Measurements from ENCODE around the gene SAMD5.

Gene SAMD5

DNA sequence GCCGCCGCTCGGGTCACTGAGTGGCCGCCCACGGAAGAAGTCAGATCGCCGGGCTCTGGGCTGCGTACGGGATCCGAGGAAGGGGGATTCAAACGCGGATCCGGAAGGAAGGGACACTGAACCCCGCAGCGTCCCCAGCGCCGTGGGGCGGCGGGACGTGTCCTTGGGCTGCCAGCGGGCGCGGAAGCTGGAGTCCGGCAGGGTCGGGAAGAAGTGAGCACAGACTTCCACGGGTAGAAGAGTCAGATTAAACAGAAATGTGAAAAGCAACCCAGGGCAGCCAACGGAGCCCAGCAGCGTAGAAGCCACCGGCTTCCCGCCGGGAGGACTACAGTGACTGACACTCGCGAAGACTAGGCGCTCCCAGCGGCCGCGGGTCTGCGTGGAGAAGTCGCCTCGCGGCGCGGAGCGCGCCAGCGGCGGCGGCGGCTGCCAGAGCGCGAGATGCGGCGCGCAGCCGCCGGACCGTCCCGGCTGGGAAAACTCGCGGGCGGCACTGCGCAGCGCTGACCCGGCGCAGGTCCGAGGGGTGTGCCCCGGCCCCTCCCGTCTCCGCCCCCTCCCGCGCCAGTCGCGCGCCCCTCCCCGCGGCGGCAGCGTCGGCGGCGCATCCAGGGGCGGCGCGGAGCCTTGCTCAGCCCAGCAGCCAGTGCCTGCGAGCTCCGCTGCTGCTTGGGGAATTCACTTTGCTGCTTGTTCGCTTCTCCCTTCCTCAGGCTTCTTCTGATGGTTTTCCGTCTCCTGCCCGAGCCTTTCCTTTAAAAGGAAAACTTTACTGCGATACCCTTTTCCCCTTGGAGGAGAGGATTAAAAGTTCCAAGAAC, at the start of gene SAMD5:
Gene SAMD5, plus strand, starts transcription at position 649 of the 824 bp plus-strand sequence. CDS start 239 bp downstream, outside the sequence.
- TF ChIP-seq CTCF (IDR thresholded peaks at IDR 0.05; ENCODE audit: low read depth, low read length, missing control alignments): no peak
- H3K4me3 ChIP-seq (ENCODE audit: low read depth, low read length): peak within 1 kb of the TSS; percentile 67
- no peak for DNase-seq (ENCODE audit: low read depth)
- in situ Hi-C loops (cut with HindIII; ENCODE audit: low sequenced_read_pairs): loop anchor here (25.0 kb wide), 1 partner anchor 654 kb away; no protein-coding TSS in a partner anchor

- no peak for TF ChIP-seq CTCF (IDR thresholded peaks at IDR 0.05; ENCODE audit: low read depth, low read length, missing control alignments)
- H3K4me3 ChIP-seq (ENCODE audit: low read depth, low read length): no peak overlapping the region
- in situ Hi-C loops (cut with HindIII; ENCODE audit: low sequenced_read_pairs): no loop called here
- DNase-seq (ENCODE audit: low read depth): no peak
Measured at GRCh38 chr6:147459780-147460179, 48.7 kb upstream of the SAMD5 start.

GRCh38 chr6:147463651-147464050, 44.8 kb upstream of the SAMD5 start:
- no peak for TF ChIP-seq CTCF (IDR thresholded peaks at IDR 0.05; ENCODE audit: low read depth, low read length, missing control alignments)
- no peak for DNase-seq (ENCODE audit: low read depth)
- H3K4me3 ChIP-seq (ENCODE audit: low read depth, low read length): no peak overlapping the region
- in situ Hi-C loops (cut with HindIII; ENCODE audit: low sequenced_read_pairs): no loop called here

DNA sequence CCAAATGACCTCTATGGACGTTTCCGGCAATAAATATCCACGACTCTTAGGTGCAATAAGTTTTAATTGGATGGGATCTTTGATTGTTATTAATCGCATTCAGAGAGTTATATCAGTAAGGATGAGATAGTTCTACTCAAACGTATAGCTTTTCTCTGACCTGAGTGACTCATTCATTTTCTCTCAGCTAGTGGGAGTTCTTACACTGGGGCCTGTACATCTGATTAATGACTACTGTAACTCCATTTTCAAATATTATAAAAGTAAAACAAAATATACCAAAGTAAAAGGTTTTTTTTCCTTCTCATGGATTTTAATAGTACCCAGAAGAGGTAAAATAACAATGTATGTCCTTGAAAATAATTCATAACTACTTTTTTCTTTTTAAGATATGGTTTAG, 41.1 kb upstream of the SAMD5 start:
- no peak overlapping the region for H3K4me3 ChIP-seq (ENCODE audit: low read depth, low read length)
- no peak for DNase-seq (ENCODE audit: low read depth)
- no peak for TF ChIP-seq CTCF (IDR thresholded peaks at IDR 0.05; ENCODE audit: low read depth, low read length, missing control alignments)
- in situ Hi-C loops (cut with HindIII; ENCODE audit: low sequenced_read_pairs): no loop called here

DNA sequence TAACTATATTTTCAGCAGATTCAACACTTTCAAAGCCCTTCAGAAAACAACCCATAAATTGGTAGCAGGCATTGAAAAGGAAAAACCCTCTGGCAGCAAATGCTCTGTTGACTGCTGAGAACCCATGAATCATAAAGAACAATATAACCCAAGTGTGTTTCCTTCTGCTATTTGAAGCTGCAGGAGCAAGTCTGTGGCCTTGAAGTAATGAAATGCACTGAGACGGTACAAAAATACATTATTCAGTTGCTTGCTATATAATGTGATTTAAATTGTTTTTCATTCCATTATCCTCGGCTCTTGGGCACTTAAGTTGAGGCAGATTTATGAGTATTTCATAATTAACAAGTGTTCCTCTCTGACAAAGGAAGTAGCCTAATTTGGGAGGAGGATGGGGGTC, 40.6 kb upstream of the SAMD5 start:
- no peak overlapping the region for H3K4me3 ChIP-seq (ENCODE audit: low read depth, low read length)
- no peak for DNase-seq (ENCODE audit: low read depth)
- TF ChIP-seq CTCF (IDR thresholded peaks at IDR 0.05; ENCODE audit: low read depth, low read length, missing control alignments): no peak
- in situ Hi-C loops (cut with HindIII; ENCODE audit: low sequenced_read_pairs): no loop called here

DNA sequence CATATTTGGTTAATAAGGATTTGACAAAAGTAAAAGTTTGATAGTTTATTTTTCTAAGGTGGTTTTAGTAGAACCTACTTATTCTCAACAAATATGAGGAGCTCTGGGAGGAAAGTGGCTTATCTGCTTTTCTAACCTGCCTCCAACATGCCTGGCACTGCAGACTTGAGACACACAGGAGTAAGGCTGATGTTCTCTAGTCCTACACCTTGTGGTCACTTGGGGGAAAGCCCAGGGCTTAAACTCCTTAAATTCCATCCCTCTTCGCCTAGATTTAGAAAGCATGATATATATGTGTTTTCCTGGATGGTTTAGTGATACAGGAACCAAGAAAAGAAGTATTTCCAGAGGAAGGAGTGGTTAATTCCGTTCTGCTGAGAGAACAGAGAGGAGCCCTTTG, 39.9 kb upstream of the SAMD5 start:
- DNase-seq (ENCODE audit: low read depth): no peak
- TF ChIP-seq CTCF (IDR thresholded peaks at IDR 0.05; ENCODE audit: low read depth, low read length, missing control alignments): no peak
- in situ Hi-C loops (cut with HindIII; ENCODE audit: low sequenced_read_pairs): no loop called here
- no peak overlapping the region for H3K4me3 ChIP-seq (ENCODE audit: low read depth, low read length)

Measured in astrocyte of the cerebellum (primary cell).